Neuron (in vitro differentiated cells): ENCODE data around the gene TEAD1.
A peak's percentile ranks its signal among the peaks of the same experiment; 100 is the strongest.

ENCODE experiments used
- H2AFZ ChIP-seq: one replicate; pipeline ENCODE4 v1.6.1; 2013; ENCODE audit warnings: low read depth, mild to moderate bottlenecking, inconsistent platforms, low read length, moderate library complexity
- H3K27me3 ChIP-seq: one replicate; pipeline ENCODE4 v1.6.1; 2013; ENCODE audit warnings: low read length; ENCODE audit not compliant: insufficient read depth
- H3K36me3 ChIP-seq: one replicate; pipeline ENCODE4 v1.6.1; 2013; ENCODE audit warnings: low read length; ENCODE audit not compliant: insufficient read depth
- H3K4me1 ChIP-seq: one replicate; pipeline ENCODE4 v1.6.1; 2013; ENCODE audit warnings: low read length; ENCODE audit not compliant: insufficient read depth
- H3K4me3 ChIP-seq: 2 replicates; pipeline ENCODE4 v1.5.1; 2013; ENCODE audit warnings: mild to moderate bottlenecking, low read length, moderate library complexity
- H3K9me3 ChIP-seq: one replicate; pipeline ENCODE4 v1.6.1; 2013; ENCODE audit warnings: low read length

TEAD1 gene

GRCh38 chr11:12693479-12694182 lies 19.4 kb downstream of the TEAD1 start:
- Histone ChIP-seq H3K9me3 (no peaks in the 10 kb centered on the region), H3K36me3 (no peaks in the 10 kb centered on the region), H2AFZ (no peak overlapping the region), H3K27me3 (no peaks in the 10 kb centered on the region), H3K4me1 (peaks cover 60% of the 10 kb centered on the region), H3K4me3 (peak overlapping the region; percentile 30)

- H3K4me1 ChIP-seq, result peaks cover 60% of the 10 kb centered on the region
- H3K36me3 ChIP-seq, result no peaks in the 10 kb centered on the region
- H3K4me3 ChIP-seq, result peak overlapping the region; percentile 30
These were observed 19.9 kb downstream of the TEAD1 start for GRCh38 chr11:12694183-12694531.

GRCh38 chr11:12695221-12695794 lies 21.1 kb downstream of the TEAD1 start:
- H3K27me3 ChIP-seq, result no peaks in the 10 kb centered on the region
- H3K4me1 ChIP-seq, result peaks cover 60% of the 10 kb centered on the region
- no peak overlapping the region for H3K4me3 ChIP-seq
- H3K9me3 ChIP-seq, result no peaks in the 10 kb centered on the region
- H3K36me3 ChIP-seq, result no peaks in the 10 kb centered on the region
- no peak overlapping the region for H2AFZ ChIP-seq

More at GRCh38 chr11:12694183-12694531, 19.9 kb downstream of the TEAD1 start:
- Histone ChIP-seq H2AFZ (no peak overlapping the region), H3K27me3 (no peaks in the 10 kb centered on the region), H3K9me3 (no peaks in the 10 kb centered on the region)

- Histone ChIP-seq H3K4me1 (peaks cover 57% of the 10 kb centered on the region), H3K36me3 (no peaks in the 10 kb centered on the region), H3K27me3 (no peaks in the 10 kb centered on the region), H3K9me3 (no peaks in the 10 kb centered on the region), H2AFZ (no peak overlapping the region), H3K4me3 (no peak overlapping the region)
These were observed 21.7 kb downstream of the TEAD1 start for GRCh38 chr11:12695873-12696272.

GRCh38 chr11:12696911-12697581 lies 22.8 kb downstream of the TEAD1 start:
- Histone ChIP-seq H3K36me3 (no peaks in the 10 kb centered on the region), H3K27me3 (no peaks in the 10 kb centered on the region), H3K4me3 (no peak overlapping the region), H2AFZ (no peak overlapping the region), H3K4me1 (peaks cover 46% of the 10 kb centered on the region), H3K9me3 (no peaks in the 10 kb centered on the region)

- Histone ChIP-seq H3K9me3 (no peaks in the 10 kb centered on the region), H3K36me3 (no peaks in the 10 kb centered on the region), H2AFZ (no peak overlapping the region), H3K4me3 (no peak overlapping the region), H3K4me1 (peaks cover 36% of the 10 kb centered on the region), H3K27me3 (no peaks in the 10 kb centered on the region)
These were observed 23.8 kb downstream of the TEAD1 start for GRCh38 chr11:12698048-12698447.

GRCh38 chr11:12701811-12702592 lies 27.8 kb downstream of the TEAD1 start:
- Histone ChIP-seq H3K4me3 (no peak overlapping the region), H2AFZ (no peak overlapping the region), H3K36me3 (peaks cover 14% of the 10 kb centered on the region), H3K27me3 (no peaks in the 10 kb centered on the region), H3K9me3 (no peaks in the 10 kb centered on the region), H3K4me1 (peaks cover 5% of the 10 kb centered on the region)

GRCh38 chr11:12702999-12703453 lies 28.8 kb downstream of the TEAD1 start:
- Histone ChIP-seq H3K9me3 (no peaks in the 10 kb centered on the region), H3K36me3 (peaks cover 17% of the 10 kb centered on the region), H2AFZ (no peak overlapping the region), H3K27me3 (no peaks in the 10 kb centered on the region), H3K4me1 (peaks cover 14% of the 10 kb centered on the region), H3K4me3 (no peak overlapping the region)

- H3K9me3 ChIP-seq, result no peaks in the 10 kb centered on the region
- H3K4me3 ChIP-seq, result no peak overlapping the region
- H3K36me3 ChIP-seq, result peaks cover 17% of the 10 kb centered on the region
- H2AFZ ChIP-seq, result no peak overlapping the region
- peaks cover 12% of the 10 kb centered on the region for H3K4me1 ChIP-seq
- H3K27me3 ChIP-seq, result no peaks in the 10 kb centered on the region
These were observed 29.8 kb downstream of the TEAD1 start for GRCh38 chr11:12704049-12704448.

GRCh38 chr11:12705874-12706273 lies 31.7 kb downstream of the TEAD1 start:
- peaks cover 17% of the 10 kb centered on the region for H3K36me3 ChIP-seq
- no peaks in the 10 kb centered on the region for H3K9me3 ChIP-seq
- H3K4me1 ChIP-seq, result peaks cover 12% of the 10 kb centered on the region
- no peak overlapping the region for H3K4me3 ChIP-seq
- H2AFZ ChIP-seq, result no peak overlapping the region
- H3K27me3 ChIP-seq, result no peaks in the 10 kb centered on the region

- Histone ChIP-seq H3K9me3 (no peaks in the 10 kb centered on the region), H3K4me3 (no peak overlapping the region), H2AFZ (no peak overlapping the region), H3K27me3 (no peaks in the 10 kb centered on the region), H3K36me3 (peaks cover 17% of the 10 kb centered on the region), H3K4me1 (peaks cover 12% of the 10 kb centered on the region)
These were observed 32.6 kb downstream of the TEAD1 start for GRCh38 chr11:12706545-12707499.

- Histone ChIP-seq H3K4me3 (no peak overlapping the region), H3K36me3 (peaks cover 17% of the 10 kb centered on the region), H2AFZ (no peak overlapping the region), H3K4me1 (peaks cover 12% of the 10 kb centered on the region), H3K9me3 (no peaks in the 10 kb centered on the region), H3K27me3 (no peaks in the 10 kb centered on the region)
These were observed 33.3 kb downstream of the TEAD1 start for GRCh38 chr11:12707500-12707880.
